OCI-LY1 (cell line): ENCODE results near the gene VENTX.

Source experiments
- CTCF ChIP-seq: fragments of 200-600 bp; sonication (generic), shearing (Covaris generic); IDR thresholded peaks from 2 replicates; pipeline ENCODE4 v1.5.1; 2017; ENCODE audit warnings: mild to moderate bottlenecking, antibody characterized with exemption, low read length, moderate library complexity, mixed read lengths
- EZH2 ChIP-seq: fragments of 200-600 bp; sonication (generic), shearing (Covaris generic); IDR thresholded peaks from 2 replicates; pipeline ENCODE4 v1.8.0; 2017; ENCODE audit warnings: borderline replicate concordance, mixed run types, mild to moderate bottlenecking, antibody characterized with exemption, low read length, moderate library complexity, mixed read lengths

GRCh38 chr10:133248334-133248715 lies 10.7 kb downstream of the VENTX start:
- TF ChIP-seq CTCF (no peak), EZH2 (no peak)
